Stimulated activated memory B cell treated with anti-CD40 and anti-IgM and Interleukin-4, amounts not matched to agents 10 μg/mL and 1 μg/mL and 100 μg/mL, for 72 hours (primary cell): ENCODE data around the gene PRKD3.
"Not testable (repeated sequence)": the region's sequence is repeated elsewhere in the genome, so short reads cannot be mapped to it uniquely, and the experiment has no call there.

ENCODE experiments used
- ATAC-seq: fragments of 150-1000 bp; cut with Tn5 transposase; 2 replicates; pipeline ENCODE4 v1.10.0; 2021
- H3K27ac Mint-ChIP-seq: one replicate; pipeline ENCODE4 v1.8.0; 2022; ENCODE audit warnings: mild to moderate bottlenecking, mixed read lengths
- H3K27me3 Mint-ChIP-seq: one replicate; pipeline ENCODE4 v1.8.0; 2022; ENCODE audit warnings: mixed read lengths
- H3K36me3 Mint-ChIP-seq: one replicate; pipeline ENCODE4 v1.8.0; 2022; ENCODE audit warnings: mixed read lengths
- H3K4me1 Mint-ChIP-seq: one replicate; pipeline ENCODE4 v1.8.0; 2022; ENCODE audit warnings: mixed read lengths
- H3K4me3 Mint-ChIP-seq: one replicate; pipeline ENCODE4 v1.8.0; 2022; ENCODE audit warnings: mild to moderate bottlenecking, moderate library complexity, mixed read lengths
- H3K9me3 Mint-ChIP-seq: one replicate; pipeline ENCODE4 v1.8.0; 2022; ENCODE audit warnings: mixed read lengths

The PRKD3 gene

GRCh38 chr2:37306024-37306423 lies 18.6 kb downstream of the PRKD3 start:
- no peak for ATAC-seq
- no peak overlapping the region for H3K4me3 Mint-ChIP-seq
- peaks cover 21% of the 10 kb centered on the region for H3K36me3 Mint-ChIP-seq
- no peaks in the 10 kb centered on the region for H3K27me3 Mint-ChIP-seq
- H3K4me1 Mint-ChIP-seq: peaks cover 38% of the 10 kb centered on the region
- peak overlapping the region; percentile 49 for H3K27ac Mint-ChIP-seq
- no peaks in the 10 kb centered on the region for H3K9me3 Mint-ChIP-seq

DNA sequence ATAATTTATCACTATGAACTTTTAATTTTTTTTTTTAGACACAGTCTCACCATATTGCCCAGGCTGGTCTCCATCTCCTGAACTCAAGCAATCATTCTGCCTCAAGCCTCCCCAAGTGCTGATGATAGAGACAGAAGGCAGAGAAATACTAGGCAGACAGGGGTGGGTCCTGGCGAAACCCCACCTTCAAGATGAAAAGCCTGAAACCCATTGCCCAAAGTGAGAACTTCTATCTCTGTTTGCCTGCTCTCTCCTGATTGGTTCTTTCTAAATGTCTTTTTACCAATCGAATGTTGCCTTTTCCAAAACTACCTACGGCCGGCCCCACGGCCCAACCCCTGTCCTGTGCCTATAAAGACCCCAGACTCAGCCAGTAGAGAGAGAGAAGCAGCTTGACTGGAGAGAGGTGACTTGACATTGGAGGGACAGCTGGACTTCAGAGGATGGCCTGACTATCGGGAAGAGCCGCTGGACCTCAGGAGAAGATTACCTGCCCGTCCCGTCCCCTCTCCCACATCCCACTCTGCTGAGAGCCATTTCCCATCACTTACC lies 21.9 kb downstream of the PRKD3 start:
- Mint-ChIP-seq H3K4me3 (no peak overlapping the region), H3K9me3 (no peaks in the 10 kb centered on the region), H3K4me1 (peaks cover 34% of the 10 kb centered on the region), H3K27me3 (no peaks in the 10 kb centered on the region), H3K36me3 (peaks cover 26% of the 10 kb centered on the region), H3K27ac (no peak overlapping the region)
- no peak for ATAC-seq

- Mint-ChIP-seq H3K36me3 (peaks cover 24% of the 10 kb centered on the region), H3K4me1 (peaks cover 27% of the 10 kb centered on the region)
These were observed 23.2 kb downstream of the PRKD3 start for GRCh38 chr2:37301408-37301807.

DNA sequence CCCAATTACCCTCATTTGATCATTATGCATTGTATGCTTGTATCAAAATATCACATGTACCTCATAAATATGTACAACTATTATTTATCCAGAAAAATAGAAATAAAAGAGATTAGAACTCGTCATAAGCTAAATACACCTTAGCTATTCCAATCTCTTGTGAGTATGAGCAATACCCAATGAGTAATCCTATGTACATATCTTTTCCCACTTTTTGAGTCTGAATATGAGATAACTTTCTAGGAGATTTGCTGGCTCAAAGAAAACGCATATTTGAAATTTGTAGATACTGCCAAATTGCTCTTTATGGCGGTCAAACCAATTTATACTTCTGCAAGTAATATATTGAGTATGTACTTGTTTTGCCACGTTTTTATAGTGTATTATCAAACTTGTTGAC lies 24.1 kb downstream of the PRKD3 start:
- Mint-ChIP-seq H3K9me3 (no peaks in the 10 kb centered on the region), H3K4me3 (no peak overlapping the region), H3K27me3 (no peaks in the 10 kb centered on the region), H3K4me1 (peaks cover 25% of the 10 kb centered on the region), H3K27ac (no peak overlapping the region), H3K36me3 (peaks cover 24% of the 10 kb centered on the region)
- ATAC-seq: no peak

More at GRCh38 chr2:37301408-37301807, 23.2 kb downstream of the PRKD3 start:
- Mint-ChIP-seq H3K4me3 (no peak overlapping the region), H3K9me3 (no peaks in the 10 kb centered on the region), H3K27me3 (no peaks in the 10 kb centered on the region), H3K27ac (no peak overlapping the region)
- ATAC-seq: no peak

GRCh38 chr2:37300146-37300545 lies 24.5 kb downstream of the PRKD3 start:
- Mint-ChIP-seq H3K9me3 (no peaks in the 10 kb centered on the region), H3K36me3 (peaks cover 24% of the 10 kb centered on the region), H3K27me3 (no peaks in the 10 kb centered on the region), H3K4me1 (peaks cover 29% of the 10 kb centered on the region), H3K4me3 (no peak overlapping the region), H3K27ac (no peak overlapping the region)
- no peak for ATAC-seq

DNA sequence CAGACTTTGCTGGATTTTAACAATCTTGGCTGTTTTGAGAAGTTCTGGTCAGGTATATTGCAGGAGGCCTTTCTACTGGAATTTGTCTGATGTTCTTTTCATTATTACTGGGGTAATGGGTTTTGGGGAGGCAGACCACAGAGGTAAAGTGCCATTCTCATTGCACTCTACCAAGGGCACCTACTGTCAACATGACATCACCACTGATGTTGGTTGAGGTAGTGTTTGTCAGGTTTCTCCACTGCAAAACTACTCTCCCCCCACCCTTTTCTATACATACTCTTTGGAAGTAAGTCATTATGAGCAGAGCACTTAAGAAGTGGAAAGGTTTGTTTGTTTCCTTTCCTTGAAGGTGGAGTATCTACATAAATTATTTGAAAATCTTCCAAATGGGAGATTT lies 27.0 kb downstream of the PRKD3 start:
- Mint-ChIP-seq H3K27me3 (no peaks in the 10 kb centered on the region), H3K4me3 (no peak overlapping the region), H3K9me3 (no peaks in the 10 kb centered on the region), H3K4me1 (peaks cover 31% of the 10 kb centered on the region), H3K36me3 (peaks cover 10% of the 10 kb centered on the region), H3K27ac (no peak overlapping the region)
- ATAC-seq: no peak

GRCh38 chr2:37295469-37296073 lies 29.1 kb downstream of the PRKD3 start:
- peaks cover 21% of the 10 kb centered on the region for H3K36me3 Mint-ChIP-seq
- ATAC-seq: no peak
- H3K9me3 Mint-ChIP-seq: no peaks in the 10 kb centered on the region
- peak overlapping the region; percentile 14 for H3K27ac Mint-ChIP-seq
- no peak overlapping the region for H3K4me3 Mint-ChIP-seq
- no peaks in the 10 kb centered on the region for H3K27me3 Mint-ChIP-seq
- H3K4me1 Mint-ChIP-seq: peaks cover 32% of the 10 kb centered on the region

DNA sequence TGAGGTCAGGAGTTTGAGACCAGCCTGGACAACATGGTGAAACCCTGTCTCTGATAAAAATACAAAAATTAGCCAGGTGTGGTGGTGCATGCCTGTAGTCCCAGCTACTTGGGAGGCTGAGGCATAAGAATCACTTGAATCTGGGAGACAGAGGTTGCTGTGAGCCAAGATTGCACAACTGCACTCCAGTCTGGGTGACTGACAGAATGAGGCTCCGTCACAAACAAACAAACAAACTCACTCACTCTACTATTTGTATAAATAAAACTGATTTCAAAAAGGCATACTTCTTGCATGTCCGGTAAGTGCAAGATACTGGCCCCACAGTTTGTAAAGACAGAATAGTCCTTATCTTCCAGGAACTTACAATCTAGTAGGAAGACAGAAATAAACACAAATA lies 29.8 kb downstream of the PRKD3 start:
- not testable (repeated sequence) for H3K9me3 Mint-ChIP-seq, H3K27me3 Mint-ChIP-seq, H3K4me3 Mint-ChIP-seq, ATAC-seq
- H3K36me3 Mint-ChIP-seq: peaks cover 28% of the 10 kb centered on the region
- peak overlapping the region; percentile 14 for H3K27ac Mint-ChIP-seq
- peaks cover 31% of the 10 kb centered on the region for H3K4me1 Mint-ChIP-seq

DNA sequence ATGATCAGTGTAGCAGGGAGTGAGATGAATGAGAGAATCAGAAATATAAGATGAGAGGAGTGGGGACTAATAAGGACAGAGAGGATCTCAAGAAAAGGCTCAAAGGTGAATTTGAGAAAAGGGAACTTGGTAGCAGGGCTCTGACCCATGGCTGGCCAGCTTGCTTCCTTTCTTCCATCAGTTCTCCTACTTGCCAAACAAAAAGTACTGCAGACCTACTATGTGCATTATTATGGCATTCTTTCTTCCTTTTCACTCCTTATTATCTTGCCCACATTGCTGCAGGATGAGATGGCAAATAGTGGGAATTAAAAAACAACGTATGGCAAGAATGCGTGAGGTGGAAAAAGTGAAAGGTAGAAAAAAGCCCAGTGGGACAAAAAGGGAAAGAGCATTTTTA lies 33.0 kb downstream of the PRKD3 start:
- peak overlapping the region; percentile 8 for H3K27ac Mint-ChIP-seq
- H3K36me3 Mint-ChIP-seq: peaks cover 34% of the 10 kb centered on the region
- H3K4me3 Mint-ChIP-seq: no peak overlapping the region
- no peaks in the 10 kb centered on the region for H3K9me3 Mint-ChIP-seq
- no peak for ATAC-seq
- H3K4me1 Mint-ChIP-seq: peaks cover 18% of the 10 kb centered on the region
- H3K27me3 Mint-ChIP-seq: no peaks in the 10 kb centered on the region

- H3K36me3 Mint-ChIP-seq: peaks cover 35% of the 10 kb centered on the region
- H3K4me1 Mint-ChIP-seq: peaks cover 6% of the 10 kb centered on the region
- no peak for ATAC-seq
- no peak overlapping the region for H3K27ac Mint-ChIP-seq
- H3K9me3 Mint-ChIP-seq: no peaks in the 10 kb centered on the region
- H3K4me3 Mint-ChIP-seq: no peak overlapping the region
- H3K27me3 Mint-ChIP-seq: no peaks in the 10 kb centered on the region
These were observed 36.7 kb downstream of the PRKD3 start for GRCh38 chr2:37287966-37288365.

GRCh38 chr2:37284381-37284780 lies 40.3 kb downstream of the PRKD3 start:
- Mint-ChIP-seq H3K27ac (no peak overlapping the region), H3K4me1 (peaks cover 5% of the 10 kb centered on the region), H3K27me3 (no peaks in the 10 kb centered on the region), H3K9me3 (no peaks in the 10 kb centered on the region), H3K36me3 (peaks cover 33% of the 10 kb centered on the region), H3K4me3 (no peak overlapping the region)
- ATAC-seq: no peak

DNA sequence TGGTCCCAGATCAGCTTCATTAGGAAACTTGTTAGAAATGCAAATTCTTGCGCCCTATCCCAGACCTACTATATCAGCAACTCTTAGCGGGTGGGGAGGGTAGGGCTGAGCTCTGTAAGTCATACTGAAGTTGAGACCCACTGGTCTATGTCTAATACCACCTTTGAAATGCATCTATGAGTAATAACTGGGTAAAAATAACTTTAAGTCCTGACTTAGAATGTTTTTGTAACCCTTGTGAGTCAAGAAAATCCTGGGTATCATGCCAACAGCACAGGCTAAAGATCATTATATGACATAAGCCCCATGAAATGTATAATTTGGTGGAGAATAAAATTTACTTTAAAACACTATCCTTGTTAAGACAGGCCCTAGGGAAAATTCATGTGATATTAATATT lies 41.4 kb downstream of the PRKD3 start:
- Mint-ChIP-seq H3K36me3 (peaks cover 31% of the 10 kb centered on the region), H3K4me1 (peaks cover 5% of the 10 kb centered on the region), H3K9me3 (no peaks in the 10 kb centered on the region), H3K27me3 (no peaks in the 10 kb centered on the region), H3K4me3 (no peak overlapping the region), H3K27ac (no peak overlapping the region)
- ATAC-seq: no peak

- Mint-ChIP-seq H3K9me3 (no peaks in the 10 kb centered on the region), H3K27ac (no peak overlapping the region), H3K36me3 (peaks cover 27% of the 10 kb centered on the region), H3K27me3 (no peaks in the 10 kb centered on the region), H3K4me1 (peaks cover 5% of the 10 kb centered on the region), H3K4me3 (no peak overlapping the region)
- ATAC-seq: no peak
These were observed 41.9 kb downstream of the PRKD3 start for GRCh38 chr2:37282746-37283145.

- Mint-ChIP-seq H3K27me3 (no peaks in the 10 kb centered on the region), H3K4me1 (peaks cover 5% of the 10 kb centered on the region), H3K4me3 (no peak overlapping the region), H3K27ac (peak overlapping the region; percentile 35), H3K9me3 (no peaks in the 10 kb centered on the region), H3K36me3 (peaks cover 25% of the 10 kb centered on the region)
- ATAC-seq: no peak
These were observed 42.7 kb downstream of the PRKD3 start for GRCh38 chr2:37281916-37282315.

- Mint-ChIP-seq H3K4me1 (no peaks in the 10 kb centered on the region), H3K36me3 (peaks cover 30% of the 10 kb centered on the region), H3K4me3 (no peak overlapping the region), H3K9me3 (no peaks in the 10 kb centered on the region), H3K27ac (no peak overlapping the region), H3K27me3 (no peaks in the 10 kb centered on the region)
- ATAC-seq: no peak
These were observed 48.3 kb downstream of the PRKD3 start for GRCh38 chr2:37276291-37276690.
